HepG2 (cell line): ENCODE data around the gene GJD3. TPM values are rescaled to one million over a fixed set of nuclear protein-coding genes. Genes with fewer than 3 reads are reported as not detected.

Experiments used
- CBFB ChIP-seq: sonication (generic); formaldehyde crosslinking; IDR thresholded peaks from 2 replicates; pipeline ENCODE4 v1.4.0; 2020; ENCODE audit warnings: missing genetic modification reagents
- CBX5 ChIP-seq: sonication (generic); formaldehyde crosslinking; IDR thresholded peaks from 2 replicates; pipeline ENCODE4 v1.4.0; 2020; ENCODE audit warnings: missing genetic modification reagents, borderline replicate concordance
- HDAC2 ChIP-seq: sonication (generic); formaldehyde crosslinking; IDR thresholded peaks from 2 replicates; pipeline ENCODE4 v1.4.0; 2020; ENCODE audit warnings: missing genetic modification reagents
- PHF20 ChIP-seq: sonication (generic); formaldehyde crosslinking; IDR thresholded peaks from 2 replicates; pipeline ENCODE4 v1.5.0; 2020; ENCODE audit warnings: mild to moderate bottlenecking, missing genetic modification reagents
- RARA ChIP-seq: IDR thresholded peaks from 2 replicates; pipeline ENCODE4 v1.6.1; 2016; ENCODE audit warnings: missing genetic modification reagents, missing compliant biosample characterization
- RBAK ChIP-seq: sonication (generic); formaldehyde crosslinking; IDR thresholded peaks from 2 replicates; pipeline ENCODE4 v1.5.1; 2020; ENCODE audit warnings: mild to moderate bottlenecking, missing genetic modification reagents
- RFX5 ChIP-seq: IDR thresholded peaks from 2 replicates; pipeline ENCODE4 v1.6.1; 2011; ENCODE audit warnings: low read depth, low read length, improper control_type of control experiment
- RFXANK ChIP-seq: IDR thresholded peaks from 2 replicates; pipeline ENCODE4 v1.6.1; 2016
- RORA ChIP-seq: sonication (generic); formaldehyde crosslinking; IDR thresholded peaks from 2 replicates; pipeline ENCODE4 v1.5.0; 2020; ENCODE audit warnings: mild to moderate bottlenecking, missing genetic modification reagents, moderate library complexity
- SMARCC2 ChIP-seq: fragments of 450-650 bp; IDR thresholded peaks from 2 replicates; pipeline ENCODE4 v1.6.1; 2017; ENCODE audit warnings: antibody characterized with exemption, mild to moderate bottlenecking
- WIZ ChIP-seq: sonication (generic); formaldehyde crosslinking; IDR thresholded peaks from 2 replicates; pipeline ENCODE4 v1.5.1; 2020; ENCODE audit warnings: mild to moderate bottlenecking, missing genetic modification reagents
- ZBTB33 ChIP-seq: sonication (generic); formaldehyde crosslinking; IDR thresholded peaks from 2 replicates; pipeline ENCODE4 v1.4.0; 2020; ENCODE audit warnings: missing genetic modification reagents
- ZFY ChIP-seq: sonication (generic); formaldehyde crosslinking; IDR thresholded peaks from 2 replicates; pipeline ENCODE4 v1.4.0; 2020; ENCODE audit warnings: missing genetic modification reagents
- ZNF335 ChIP-seq: sonication (generic); formaldehyde crosslinking; IDR thresholded peaks from 2 replicates; pipeline ENCODE4 v1.4.0; 2020; ENCODE audit warnings: missing genetic modification reagents
- ZNF547 ChIP-seq: sonication (generic); formaldehyde crosslinking; IDR thresholded peaks from 2 replicates; pipeline ENCODE4 v1.5.1; 2020; ENCODE audit warnings: mild to moderate bottlenecking, missing genetic modification reagents
- ZNF609 ChIP-seq: sonication (generic); formaldehyde crosslinking; IDR thresholded peaks from 2 replicates; pipeline ENCODE4 v1.4.0; 2020; ENCODE audit warnings: mild to moderate bottlenecking, missing genetic modification reagents, borderline replicate concordance
- ZNF773 ChIP-seq: sonication (generic); formaldehyde crosslinking; IDR thresholded peaks from 2 replicates; pipeline ENCODE4 v1.4.0; 2020; ENCODE audit warnings: missing genetic modification reagents, borderline replicate concordance
- ZSCAN30 ChIP-seq: sonication (generic); formaldehyde crosslinking; IDR thresholded peaks from 2 replicates; pipeline ENCODE4 v1.5.0; 2020; ENCODE audit warnings: mild to moderate bottlenecking, missing genetic modification reagents
- polyA plus RNA-seq, 8 experiments: library from polyadenylated mRNA; depleted of rRNA in 3 of 8; stranded (reverse) in 7 of 8; unstranded in 1 of 8; fragments of >200 nt; fragmentation: Illumina TruSeq in 4 of 8; extraction: Trizol in 4 of 8; gene quantifications; 2 replicates each; pipeline versions ENCODE4 v1.2.1 to v1.2.3, GENCODE V29; 2011 to 2016; ENCODE audit warnings: low read depth in 4 of 8, missing spikeins in 1 of 8, mixed read lengths in 1 of 8; ENCODE audit not compliant: insufficient read depth in 1 of 8
- total RNA-seq, 5 experiments: library from RNA; depleted of rRNA; stranded (reverse); fragments of >200 nt; fragmentation: Illumina TruSeq; extraction: Trizol; gene quantifications; 2 replicates each; pipeline ENCODE4 v1.2.3, GENCODE V29; 2016; ENCODE audit warnings: low read depth in 1 of 5
- TF ChIP-seq, protein P1 (sequence below): sonication (generic); formaldehyde crosslinking; conservative IDR thresholded peaks from 2 replicates; pipeline ENCODE4 v1.4.0; 2020; ENCODE audit warnings: missing genetic modification reagents
- TF ChIP-seq, protein P2 (sequence below): sonication (generic); formaldehyde crosslinking; IDR thresholded peaks from 2 replicates; pipeline ENCODE4 v1.4.0; 2020; ENCODE audit warnings: mild to moderate bottlenecking, missing genetic modification reagents, borderline replicate concordance

GJD3 gene
- total and polyA plus RNA-seq, 2 of the 13 experiments (the other 11 are each of a cell fraction or from before 2014, with no cell fraction given) = not detected

GRCh38 chr17:40355123-40355803 is 9.3 kb downstream of the GJD3 start (continued):
- TF ChIP-seq RFXANK (CRISPR knock-in tag) (no peak), RARA (peak; percentile 4; the same call in 1 of the 2 replicates), SMARCC2 (no peak), ZNF547 (CRISPR knock-in tag) (peak; percentile 73), HDAC2 (CRISPR knock-in tag) (peak; percentile 42; the same call in 1 of the 2 replicates), CBX5 (CRISPR knock-in tag) (peak; percentile 75; the same call in 1 of the 2 replicates), ZNF773 (CRISPR knock-in tag) (no peak), ZNF609 (CRISPR knock-in tag) (peak; percentile 32; the same call in 1 of the 2 replicates), PHF20 (no peak), RORA (CRISPR knock-in tag) (no peak), WIZ (CRISPR knock-in tag) (peak; percentile 26; the same call in 1 of the 2 replicates), ZBTB33 (CRISPR knock-in tag) (peak; percentile 99), RFX5 (no peak), ZSCAN30 (CRISPR knock-in tag) (no peak), CBFB (CRISPR knock-in tag) (peak; percentile 85), ZFY (no peak; the same call in 1 of the 2 replicates), ZNF335 (CRISPR knock-in tag) (no peak), RBAK (no peak)
- TF ChIP-seq, protein P1, sequence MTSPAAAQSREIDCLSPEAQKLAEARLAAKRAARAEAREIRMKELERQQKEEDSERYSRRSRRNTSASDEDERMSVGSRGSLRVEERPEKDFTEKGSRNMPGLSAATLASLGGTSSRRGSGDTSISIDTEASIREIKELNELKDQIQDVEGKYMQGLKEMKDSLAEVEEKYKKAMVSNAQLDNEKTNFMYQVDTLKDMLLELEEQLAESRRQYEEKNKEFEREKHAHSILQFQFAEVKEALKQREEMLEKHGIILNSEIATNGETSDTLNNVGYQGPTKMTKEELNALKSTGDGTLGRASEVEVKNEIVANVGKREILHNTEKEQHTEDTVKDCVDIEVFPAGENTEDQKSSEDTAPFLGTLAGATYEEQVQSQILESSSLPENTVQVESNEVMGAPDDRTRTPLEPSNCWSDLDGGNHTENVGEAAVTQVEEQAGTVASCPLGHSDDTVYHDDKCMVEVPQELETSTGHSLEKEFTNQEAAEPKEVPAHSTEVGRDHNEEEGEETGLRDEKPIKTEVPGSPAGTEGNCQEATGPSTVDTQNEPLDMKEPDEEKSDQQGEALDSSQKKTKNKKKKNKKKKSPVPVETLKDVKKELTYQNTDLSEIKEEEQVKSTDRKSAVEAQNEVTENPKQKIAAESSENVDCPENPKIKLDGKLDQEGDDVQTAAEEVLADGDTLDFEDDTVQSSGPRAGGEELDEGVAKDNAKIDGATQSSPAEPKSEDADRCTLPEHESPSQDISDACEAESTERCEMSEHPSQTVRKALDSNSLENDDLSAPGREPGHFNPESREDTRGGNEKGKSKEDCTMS = no peak
- TF ChIP-seq, protein P2, sequence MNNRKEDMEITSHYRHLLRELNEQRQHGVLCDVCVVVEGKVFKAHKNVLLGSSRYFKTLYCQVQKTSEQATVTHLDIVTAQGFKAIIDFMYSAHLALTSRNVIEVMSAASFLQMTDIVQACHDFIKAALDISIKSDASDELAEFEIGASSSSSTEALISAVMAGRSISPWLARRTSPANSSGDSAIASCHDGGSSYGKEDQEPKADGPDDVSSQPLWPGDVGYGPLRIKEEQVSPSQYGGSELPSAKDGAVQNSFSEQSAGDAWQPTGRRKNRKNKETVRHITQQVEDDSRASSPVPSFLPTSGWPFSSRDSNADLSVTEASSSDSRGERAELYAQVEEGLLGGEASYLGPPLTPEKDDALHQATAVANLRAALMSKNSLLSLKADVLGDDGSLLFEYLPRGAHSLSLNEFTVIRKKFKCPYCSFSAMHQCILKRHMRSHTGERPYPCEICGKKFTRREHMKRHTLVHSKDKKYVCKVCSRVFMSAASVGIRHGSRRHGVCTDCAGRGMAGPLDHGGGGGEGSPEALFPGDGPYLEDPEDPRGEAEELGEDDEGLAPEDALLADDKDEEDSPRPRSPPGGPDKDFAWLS = no peak
